ENCODE results near the gene SMIM7.

SMIM7 gene

DNA sequence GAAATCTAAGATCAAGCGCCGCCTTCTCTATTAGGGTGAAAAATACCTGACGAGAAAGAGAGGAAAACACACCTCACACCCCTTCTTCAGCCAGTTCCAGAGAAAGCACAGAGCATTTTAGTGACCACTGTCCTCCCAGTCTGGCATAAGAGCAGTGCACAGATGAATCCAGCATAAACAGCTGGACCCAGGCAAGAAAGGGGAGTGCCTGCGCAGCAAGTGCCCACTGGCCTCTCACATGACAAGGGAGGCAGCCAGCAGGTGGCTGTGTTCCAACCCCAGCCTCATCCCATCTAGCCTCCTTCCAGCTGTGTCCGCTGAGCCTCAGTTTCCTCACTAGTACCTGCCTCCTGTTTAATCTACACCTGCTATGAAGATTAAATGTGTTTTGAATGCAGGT is 39.9 kb downstream of the SMIM7 start:
- DNase-seq: no peak

DNA sequence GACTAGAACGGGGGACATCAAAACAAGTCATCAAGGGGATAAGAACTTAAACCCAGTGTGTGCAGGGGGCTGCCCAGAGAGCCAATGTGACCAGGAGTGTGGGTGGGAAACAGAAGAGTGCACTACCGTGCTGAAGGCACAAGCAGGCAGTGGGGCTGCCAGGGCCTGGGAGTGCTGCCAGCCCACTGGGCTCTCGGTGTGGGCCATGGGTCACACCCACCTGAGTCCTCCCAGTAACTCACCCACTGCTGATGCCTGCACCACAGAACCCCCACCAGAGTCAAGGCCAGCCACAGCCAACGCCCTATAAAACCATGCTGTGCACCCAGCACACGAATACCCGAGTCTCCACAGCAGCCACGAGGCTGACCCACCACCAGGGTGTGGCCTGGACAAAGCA is 40.5 kb downstream of the SMIM7 start:
- no peak for DNase-seq

DNA sequence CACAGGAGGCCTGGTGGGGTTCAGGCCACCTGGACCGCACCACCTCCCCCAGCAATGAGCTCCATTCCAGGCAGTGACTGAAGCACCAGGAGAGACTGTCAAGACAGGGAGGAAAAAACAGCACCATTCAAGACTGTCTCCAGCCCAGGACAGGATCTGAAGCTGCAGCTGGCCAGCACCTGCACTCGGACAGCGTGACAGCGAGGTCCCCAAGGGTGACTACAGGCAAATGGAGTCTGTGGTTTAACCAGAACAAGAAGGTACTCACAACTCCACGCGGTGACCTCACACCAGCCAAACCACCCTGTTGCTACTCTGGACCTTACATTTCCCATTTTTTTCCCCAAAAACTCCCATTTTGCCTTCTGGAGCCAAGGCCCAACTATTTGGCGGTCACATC is 41.7 kb downstream of the SMIM7 start:
- no peak for DNase-seq

DNA sequence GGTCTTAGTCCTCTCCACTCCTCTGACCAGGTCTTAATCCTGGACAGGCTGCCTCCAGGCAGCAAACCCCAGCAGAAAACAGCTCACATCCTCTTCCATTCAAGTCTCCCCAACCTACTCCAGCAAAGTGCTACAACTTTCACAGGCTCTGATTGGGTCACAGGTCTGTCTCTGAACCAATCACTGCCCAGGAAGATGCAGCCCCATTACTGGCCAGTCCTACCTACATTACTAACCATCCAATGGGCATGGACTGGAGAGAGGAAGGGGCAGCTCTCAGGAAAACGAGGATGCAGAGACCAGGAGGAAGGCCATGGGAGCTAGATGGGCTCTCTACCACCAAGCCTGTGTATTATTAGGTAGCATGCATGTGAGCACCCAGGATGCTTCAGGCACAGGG is 44.1 kb downstream of the SMIM7 start:
- DNase-seq: no peak

DNA sequence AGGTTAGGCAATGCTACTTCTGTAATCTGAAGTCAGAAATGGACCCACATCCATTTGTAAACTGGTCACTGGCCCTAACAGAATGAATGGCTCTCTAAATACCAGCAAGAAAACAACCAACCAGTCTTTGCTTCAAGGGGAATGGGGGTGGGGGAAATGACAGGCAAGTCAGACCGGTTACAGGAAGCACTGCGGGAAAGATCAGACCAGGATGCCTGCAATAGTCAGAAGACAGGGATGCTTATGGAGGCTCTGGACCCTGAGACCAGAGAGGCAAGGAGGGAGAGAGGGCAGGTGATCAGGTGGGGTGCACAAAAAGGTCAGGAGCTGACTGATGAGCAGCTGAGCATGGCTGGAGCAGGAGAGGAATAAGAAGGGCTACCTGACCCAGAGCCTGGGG is 45.0 kb downstream of the SMIM7 start:
- no peak for DNase-seq

DNA sequence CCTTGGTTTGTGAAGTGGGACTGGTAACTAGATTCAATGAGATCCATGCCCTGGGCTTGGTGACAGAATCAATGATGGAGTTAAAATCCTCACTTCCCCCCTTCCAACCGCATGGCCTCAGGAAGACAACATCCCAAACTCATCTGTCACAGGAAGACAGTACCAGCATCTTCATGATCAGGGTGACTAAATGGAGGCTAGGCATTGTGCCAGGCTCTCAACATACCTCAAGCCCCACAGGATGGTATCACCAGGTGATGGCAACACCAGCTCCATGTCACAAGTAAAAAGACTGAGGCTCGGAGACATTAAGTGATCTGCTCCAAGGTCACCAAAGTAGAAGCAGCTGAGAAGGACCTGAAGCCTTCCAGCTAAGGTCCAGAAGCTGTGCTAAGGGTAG is 46.1 kb downstream of the SMIM7 start:
- DNase-seq: no peak

DNA sequence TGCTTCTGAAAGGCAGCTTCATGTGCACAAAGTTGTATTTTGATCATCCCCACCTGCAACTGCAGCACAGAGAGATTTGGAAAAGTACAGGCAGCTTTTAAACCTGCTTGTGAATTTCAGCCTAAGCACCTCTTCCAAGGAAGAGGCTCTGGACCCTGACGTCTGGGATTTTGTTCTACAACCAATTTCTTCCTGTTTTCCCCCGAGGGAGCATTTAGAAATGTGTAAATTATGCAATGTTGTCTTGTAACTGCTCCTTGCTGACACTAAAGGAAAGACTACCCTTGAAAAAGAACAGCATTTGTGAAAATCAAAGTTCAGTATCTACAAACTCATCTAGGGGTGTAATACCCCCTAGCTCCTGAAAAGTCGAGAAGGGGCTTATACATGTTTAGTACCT is 47.3 kb downstream of the SMIM7 start:
- DNase-seq: no peak

DNA sequence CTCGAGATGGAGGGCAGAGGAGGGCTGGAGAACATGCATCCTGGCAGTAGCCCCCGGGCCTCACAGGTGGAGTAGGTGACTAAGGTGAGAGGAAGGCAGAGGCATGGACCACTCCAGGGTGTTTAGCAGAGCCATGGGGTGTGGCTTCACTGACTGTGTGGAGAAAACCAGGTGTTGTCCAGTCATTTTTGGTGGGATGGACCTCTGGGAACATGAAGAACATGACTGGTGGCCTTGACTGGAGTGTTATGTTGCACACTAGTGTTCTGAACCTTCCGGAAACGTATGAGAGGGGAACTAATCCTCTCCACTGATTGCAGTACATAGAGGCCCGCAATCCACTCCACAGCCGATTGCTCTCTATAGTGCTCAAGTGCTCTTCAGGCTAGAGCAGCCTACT is 48.8 kb downstream of the SMIM7 start:
- no peak for DNase-seq

DNA sequence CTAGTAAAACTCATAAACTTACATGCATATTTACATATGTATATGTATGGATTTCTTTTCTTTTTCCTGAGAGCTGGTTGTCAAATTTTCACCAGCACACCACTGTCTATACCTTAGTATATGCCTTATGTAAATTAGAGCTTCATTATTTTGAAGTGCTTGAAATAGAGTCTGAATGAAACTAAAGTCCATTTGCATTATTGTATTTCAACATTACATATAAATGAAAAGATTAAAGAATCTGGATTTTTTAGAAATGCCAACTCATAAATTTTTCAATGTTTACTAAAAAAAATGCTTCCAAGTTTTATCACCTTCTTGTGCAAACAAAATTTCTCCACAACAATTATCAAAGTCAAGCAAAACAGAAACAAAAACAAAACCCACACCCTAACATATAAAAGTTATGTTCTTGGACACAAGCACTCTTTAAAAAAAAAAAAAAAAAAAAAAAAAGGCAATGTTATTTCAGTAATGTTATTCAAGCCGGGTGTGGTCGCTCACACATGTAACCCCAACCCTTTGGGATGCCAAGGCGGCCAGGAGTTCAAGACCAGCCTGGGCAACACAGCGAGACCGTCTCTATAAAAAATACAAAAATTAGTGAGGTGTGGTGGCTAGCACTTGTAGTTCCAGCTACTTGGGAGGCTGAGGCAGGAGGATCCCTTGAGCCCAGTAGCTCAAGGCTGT is 50.3 kb downstream of the SMIM7 start:
- DNase-seq: no peak

DNA sequence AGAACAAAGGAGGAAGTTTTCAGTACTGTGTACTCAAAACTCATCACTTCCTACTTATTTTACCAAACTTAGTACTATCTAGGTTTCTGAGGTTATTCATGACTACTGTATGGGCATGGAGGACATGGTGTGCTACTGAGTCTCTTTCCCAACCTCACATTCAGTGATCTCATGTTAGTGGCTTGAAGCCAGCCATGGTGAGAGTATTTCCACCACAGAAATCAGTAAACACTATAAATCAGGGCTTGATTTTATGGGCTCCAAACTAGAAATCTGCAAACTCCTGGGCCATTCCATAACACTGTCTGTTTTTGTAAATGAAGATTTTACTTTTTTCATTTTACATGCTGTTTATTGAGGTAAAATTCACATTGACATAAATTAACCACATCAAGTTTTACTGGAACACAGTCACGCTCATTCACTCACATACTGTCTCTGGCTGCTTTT is 51.6 kb downstream of the SMIM7 start:
- DNase-seq: no peak

DNA sequence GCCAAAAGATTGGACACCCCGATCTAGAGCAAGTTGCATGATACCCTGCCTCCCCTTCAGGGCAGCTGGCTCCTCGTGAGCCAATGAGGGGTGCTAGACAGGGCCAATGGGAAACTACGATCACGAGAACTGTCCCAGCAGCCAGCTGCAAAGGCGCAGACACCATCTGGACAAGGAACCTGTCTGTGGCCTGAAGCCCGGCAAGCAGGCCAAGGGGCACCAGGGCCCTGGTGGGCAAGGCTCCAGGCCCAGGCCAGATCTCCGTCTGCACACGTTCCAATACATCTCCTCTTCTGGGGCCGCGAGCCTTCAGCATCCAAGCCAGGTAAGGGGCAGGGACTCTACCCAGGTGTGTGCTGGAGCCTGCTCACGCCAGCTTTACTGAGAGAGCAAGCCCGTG is 52.1 kb downstream of the SMIM7 start:
- no peak for DNase-seq

DNA sequence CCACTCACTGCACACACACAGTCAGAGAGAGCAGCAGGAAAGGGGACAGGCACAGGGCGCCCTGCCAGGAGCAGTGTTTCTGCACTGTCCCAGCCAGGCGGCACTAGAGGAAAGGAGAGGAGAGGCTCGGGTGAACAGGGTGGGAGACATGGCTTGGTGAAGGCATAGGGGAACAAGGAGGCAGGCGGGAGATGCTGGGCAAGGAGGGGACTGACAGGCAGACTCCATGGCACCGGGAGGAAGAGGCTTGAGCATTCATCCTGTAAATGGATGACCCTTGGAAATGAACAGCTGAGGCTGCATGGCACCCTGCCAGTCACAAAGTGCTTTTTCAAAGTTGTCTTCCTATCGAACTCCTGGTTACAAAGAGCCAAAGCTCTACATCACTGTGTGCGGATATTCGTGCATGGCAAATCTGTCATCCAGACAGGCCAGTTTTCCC is 54.4 kb downstream of the SMIM7 start:
- no peak for DNase-seq

DNA sequence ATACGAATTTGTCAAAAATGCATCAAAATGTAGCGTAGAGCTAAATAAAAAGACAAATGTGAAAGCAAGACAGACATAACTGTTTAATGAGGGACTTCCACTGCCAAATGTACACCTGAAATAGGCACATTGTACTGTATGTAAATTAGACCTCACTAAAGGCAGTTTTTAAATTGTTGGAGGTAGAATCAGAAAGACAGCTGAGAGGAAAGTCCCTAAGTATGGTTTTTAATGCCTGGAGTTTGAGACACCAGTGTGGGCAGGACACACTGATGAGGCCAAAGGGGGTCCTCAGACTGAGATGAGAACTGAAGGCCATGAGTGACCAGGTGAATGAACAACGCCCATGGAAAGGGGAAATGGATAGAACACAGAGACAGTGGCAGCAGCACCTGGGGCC is 54.8 kb downstream of the SMIM7 start:
- DNase-seq: no peak

DNA sequence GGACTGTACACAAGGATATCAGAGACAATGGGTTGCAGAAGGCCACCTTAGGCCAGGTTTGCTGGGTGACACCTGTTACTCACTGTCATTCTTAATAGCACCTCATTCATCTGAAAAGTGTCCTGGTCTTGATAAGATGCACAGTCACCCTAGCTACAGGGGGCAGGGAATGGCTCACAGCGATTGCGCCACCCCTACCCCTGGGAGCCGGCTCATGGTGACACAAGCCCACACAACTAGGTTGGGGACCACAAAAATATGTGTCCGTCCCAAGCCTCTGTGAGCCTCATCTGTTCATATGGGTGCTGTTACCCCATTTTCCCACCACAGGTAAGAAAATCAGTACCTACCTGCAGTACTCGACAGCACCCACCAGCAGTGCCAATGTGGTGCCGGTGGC is 55.3 kb downstream of the SMIM7 start:
- DNase-seq: no peak

DNA sequence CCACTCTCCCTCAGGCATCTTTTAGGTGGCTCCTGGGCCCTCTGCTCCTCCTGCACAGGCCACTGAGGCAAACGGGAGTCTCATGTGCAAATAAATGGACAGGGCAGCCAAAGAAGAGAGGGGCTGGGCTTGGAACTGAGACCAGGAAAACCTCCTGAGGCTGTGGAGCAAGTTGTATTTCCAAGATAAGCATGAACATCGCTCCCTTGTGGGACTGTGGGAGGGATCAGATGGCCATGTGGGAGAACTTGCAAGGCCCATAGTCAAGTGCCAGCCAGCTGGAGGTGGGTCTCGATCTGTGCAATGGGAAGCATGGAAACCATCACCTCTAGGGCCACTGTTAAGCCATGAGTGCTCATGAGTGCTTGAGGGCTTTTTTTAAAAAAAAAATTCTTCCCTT is 56.9 kb downstream of the SMIM7 start:
- DNase-seq: no peak

DNA sequence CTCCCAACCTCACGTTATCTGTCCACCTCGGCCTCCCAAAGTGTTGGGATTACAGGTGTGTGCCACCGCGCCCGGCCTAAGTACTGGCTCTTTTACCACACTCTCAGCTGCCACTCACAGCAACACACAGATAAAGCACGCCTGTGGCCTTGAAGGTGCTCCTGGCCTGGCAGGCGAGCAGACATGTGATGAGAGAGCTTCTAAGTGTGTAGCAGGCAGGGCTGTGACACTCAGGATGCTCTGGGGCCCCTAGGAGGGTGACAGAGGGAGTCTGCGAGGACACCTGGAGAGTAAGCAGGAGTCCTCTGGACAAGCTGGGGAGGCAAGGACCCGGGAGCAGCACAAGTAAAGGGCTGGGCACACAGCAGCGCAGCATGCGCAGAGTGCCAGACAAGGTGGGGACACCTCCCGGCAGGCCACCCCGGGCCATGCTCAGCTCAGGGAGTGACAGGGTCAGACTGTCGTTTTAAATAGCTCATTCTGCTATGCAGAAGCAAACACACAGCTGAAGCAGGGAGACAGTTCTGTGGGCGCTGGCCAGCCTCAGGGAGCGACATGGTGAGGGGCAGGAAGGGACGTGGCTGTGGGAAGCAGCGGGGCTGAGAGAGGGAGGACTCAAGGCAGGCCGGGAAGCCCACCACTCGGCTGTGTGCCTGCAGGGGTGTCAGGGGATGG is 58.4 kb downstream of the SMIM7 start:
- no peak for DNase-seq

DNA sequence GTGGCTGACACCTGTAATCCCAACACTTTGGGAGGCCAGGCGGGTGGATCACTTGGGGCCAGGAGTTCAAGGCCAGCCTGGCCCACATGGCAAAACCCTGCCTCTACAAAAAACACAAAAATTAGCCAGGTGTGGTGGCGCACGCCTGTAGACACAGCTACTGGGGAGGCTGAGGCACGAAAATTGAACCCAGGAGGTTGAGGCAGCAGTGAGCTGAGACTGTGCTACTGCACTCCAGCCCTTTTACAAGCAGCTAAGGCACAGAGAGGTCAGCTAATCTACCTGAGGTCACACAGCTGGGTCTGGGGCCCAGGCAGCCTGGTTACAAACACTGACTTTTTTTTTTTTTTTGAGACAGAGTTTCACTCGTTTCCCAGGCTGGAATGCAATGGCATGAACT is 59.1 kb downstream of the SMIM7 start:
- no peak for DNase-seq

DNA sequence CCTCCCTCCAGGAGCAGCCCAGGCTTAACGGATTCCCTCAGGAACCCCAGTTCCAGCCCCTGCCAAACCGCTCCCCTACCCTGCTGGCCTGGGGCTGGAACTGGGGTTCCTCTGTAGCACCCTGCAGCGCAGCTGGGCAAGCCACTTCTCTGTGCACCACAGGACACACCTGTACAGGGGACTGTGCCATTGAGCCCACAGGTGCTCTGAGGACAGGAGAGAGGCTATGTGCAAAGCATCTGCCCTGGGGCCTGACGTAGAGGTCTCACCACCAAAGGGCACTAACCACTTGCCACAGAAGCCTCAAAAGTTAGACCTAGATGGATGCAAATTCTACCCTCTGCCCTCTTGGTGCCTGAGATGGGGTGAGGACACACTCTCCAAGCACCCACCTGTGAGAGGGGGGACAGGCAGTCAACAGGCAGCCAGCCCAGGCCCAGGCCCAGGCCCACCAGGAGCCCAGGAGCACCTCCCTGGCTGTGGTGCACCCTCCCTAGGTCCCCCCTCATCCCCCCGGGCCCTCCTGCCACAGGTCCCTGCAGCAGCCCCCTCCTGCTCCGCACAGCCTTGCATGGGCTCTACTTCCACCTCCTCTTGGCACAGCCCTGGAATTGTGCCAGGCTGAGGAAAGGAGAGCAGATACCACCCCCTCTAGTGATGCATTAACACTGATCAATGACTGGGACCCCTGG is 60.1 kb downstream of the SMIM7 start:
- no peak for DNase-seq

DNA sequence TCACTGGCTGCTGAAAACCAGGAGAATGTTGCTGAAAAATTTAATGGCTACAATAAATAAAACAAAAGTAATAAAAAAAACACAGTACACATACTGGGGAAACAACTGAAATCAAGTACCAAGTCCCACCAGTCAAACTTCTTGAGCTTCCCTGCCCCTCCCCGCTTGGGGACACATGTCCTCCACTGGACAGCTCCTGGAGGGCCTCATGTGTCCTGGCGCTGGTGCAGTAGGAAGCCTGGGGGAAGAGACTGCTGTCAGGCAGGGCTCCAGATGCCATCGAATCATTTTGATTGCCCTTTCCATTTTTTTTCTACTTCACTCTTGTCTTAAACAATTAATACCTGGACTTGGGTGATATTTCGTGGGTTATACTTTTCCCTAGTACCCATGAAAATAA is 61.1 kb downstream of the SMIM7 start:
- no peak for DNase-seq

DNA sequence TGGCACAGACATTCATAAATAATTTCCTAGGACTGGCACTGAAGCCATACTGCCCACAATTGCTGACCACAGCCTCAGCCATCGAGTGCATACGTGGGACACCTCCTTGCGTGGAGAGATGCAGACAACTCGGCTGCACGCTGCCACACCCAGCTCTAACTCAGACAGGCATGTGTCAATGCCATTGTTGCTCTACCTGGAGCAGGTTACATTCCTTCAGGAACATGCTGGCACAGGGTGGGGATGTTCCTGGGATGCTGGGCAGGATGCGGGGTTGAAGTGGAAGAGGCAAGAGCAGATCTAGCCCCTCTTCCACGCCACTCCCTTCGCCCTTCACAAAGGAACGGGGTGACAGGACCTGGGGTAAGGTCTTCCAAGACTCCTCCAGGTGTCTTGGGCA is 63.5 kb downstream of the SMIM7 start:
- no peak for DNase-seq
